SK-N-SH treated with all-trans-retinoic acid at 6 μM for 48 hours (cell line): Measurements from ENCODE around the gene COL8A2.

Experiments
- ATAC-seq: fragments of 200-7000 bp; cut with Tn5 transposase; 3 replicates; pipeline ENCODE4 v1.9.1; 2020; ENCODE audit warnings: mild to moderate bottlenecking, moderate library complexity
- ARNTL ChIP-seq: fragments of 450-650 bp; formaldehyde crosslinking; IDR thresholded peaks from 2 replicates; pipeline ENCODE4 v1.5.0; 2020; ENCODE audit warnings: low read depth, mild to moderate bottlenecking, moderate library complexity, borderline replicate concordance
- BACH2 ChIP-seq: fragments of 250-450 bp; sonication (Bioruptor Pico); IDR thresholded peaks from 2 replicates; pipeline ENCODE4 v1.9.0; 2021; ENCODE audit warnings: mild to moderate bottlenecking, borderline replicate concordance
- CSDC2 ChIP-seq: fragments of 250-450 bp; sonication (Bioruptor Pico); IDR thresholded peaks from 2 replicates; pipeline ENCODE4 v1.5.0; 2020; ENCODE audit warnings: mild to moderate bottlenecking, moderate library complexity
- ESRRG ChIP-seq: fragments of 250-450 bp; sonication (Bioruptor Pico); IDR thresholded peaks from 2 replicates; pipeline ENCODE4 v1.6.1; 2021; ENCODE audit warnings: mild to moderate bottlenecking
- GLIS3 ChIP-seq: fragments of 250-450 bp; sonication (Bioruptor Pico); IDR thresholded peaks from 2 replicates; pipeline ENCODE4 v1.5.0; 2020; ENCODE audit warnings: mild to moderate bottlenecking, moderate library complexity
- ISL1 ChIP-seq: fragments of 250-450 bp; sonication (Bioruptor Pico); IDR thresholded peaks from 2 replicates; pipeline ENCODE4 v2.1.2; 2022; ENCODE audit warnings: mild to moderate bottlenecking, moderate library complexity
- OSR1 ChIP-seq: fragments of 250-450 bp; sonication (Bioruptor Pico); IDR thresholded peaks from 2 replicates; pipeline ENCODE4 v1.8.0; 2022; ENCODE audit warnings: moderate library complexity, mild to moderate bottlenecking, inconsistent platforms
- POU6F1 ChIP-seq: fragments of 250-450 bp; sonication (Bioruptor Pico); IDR thresholded peaks from 2 replicates; pipeline ENCODE4 v1.8.0; 2021; ENCODE audit warnings: low read depth, mild to moderate bottlenecking, moderate library complexity, borderline replicate concordance
- PPARA ChIP-seq: fragments of 250-450 bp; sonication (Bioruptor Pico); IDR thresholded peaks from 2 replicates; pipeline ENCODE4 v1.5.0; 2020; ENCODE audit warnings: mild to moderate bottlenecking, borderline replicate concordance
- TCF4 ChIP-seq: fragments of 250-450 bp; sonication (Bioruptor Pico); IDR thresholded peaks from 2 replicates; pipeline ENCODE4 v1.8.0; 2021; ENCODE audit warnings: mild to moderate bottlenecking, moderate library complexity, borderline replicate concordance
- TOX ChIP-seq: fragments of 250-450 bp; sonication (Bioruptor Pico); IDR thresholded peaks from 2 replicates; pipeline ENCODE4 v1.8.0; 2021; ENCODE audit warnings: mild to moderate bottlenecking, moderate library complexity, borderline replicate concordance
- ZC3H10 ChIP-seq: fragments of 250-450 bp; sonication (Bioruptor Pico); IDR thresholded peaks from 2 replicates; pipeline ENCODE4 v1.5.1; 2021; ENCODE audit warnings: mild to moderate bottlenecking, moderate library complexity
- ZFP3 ChIP-seq: fragments of 250-450 bp; sonication (Bioruptor Pico); IDR thresholded peaks from 2 replicates; pipeline ENCODE4 v1.5.0; 2020; ENCODE audit warnings: mild to moderate bottlenecking, moderate library complexity
- ZFP30 ChIP-seq: fragments of 450-650 bp; formaldehyde crosslinking; IDR thresholded peaks from 2 replicates; pipeline ENCODE4 v1.5.0; 2022; ENCODE audit warnings: mild to moderate bottlenecking, moderate library complexity
- ZNF565 ChIP-seq: fragments of 450-650 bp; formaldehyde crosslinking; conservative IDR thresholded peaks from 2 replicates; pipeline ENCODE4 v1.5.0; 2020; ENCODE audit warnings: low read depth, mild to moderate bottlenecking, moderate library complexity
- ZNF70 ChIP-seq: fragments of 450-650 bp; formaldehyde crosslinking; IDR thresholded peaks from 2 replicates; pipeline ENCODE4 v1.5.0; 2020; ENCODE audit warnings: mild to moderate bottlenecking, moderate library complexity
- ZNF8 ChIP-seq: fragments of 450-650 bp; formaldehyde crosslinking; IDR thresholded peaks from 2 replicates; pipeline ENCODE4 v1.5.0; 2020; ENCODE audit warnings: mild to moderate bottlenecking, moderate library complexity
- TF ChIP-seq, protein P1 (sequence below): fragments of 250-450 bp; sonication (Bioruptor Pico); IDR thresholded peaks from 2 replicates; pipeline ENCODE4 v1.5.1; 2020; ENCODE audit warnings: low read depth, mild to moderate bottlenecking, moderate library complexity
- TF ChIP-seq, protein P2 (sequence below): fragments of 250-450 bp; sonication (Bioruptor Pico); IDR thresholded peaks from 2 replicates; pipeline ENCODE4 v1.5.0; 2020; ENCODE audit warnings: mild to moderate bottlenecking, moderate library complexity
- TF ChIP-seq, protein P3 (sequence below): fragments of 250-450 bp; sonication (Bioruptor Pico); IDR thresholded peaks from 2 replicates; pipeline ENCODE4 v1.8.0; 2020; ENCODE audit warnings: mild to moderate bottlenecking, moderate library complexity, borderline replicate concordance

COL8A2 gene

GRCh38 chr1:36080801-36081200 is 44.2 kb downstream of the COL8A2 start:
- no peak for ATAC-seq
- TF ChIP-seq PPARA (CRISPR knock-in tag) (no peak), ZFP30 (CRISPR knock-in tag) (no peak), ZNF565 (CRISPR knock-in tag) (no peak), ESRRG (no peak), TCF4 (CRISPR knock-in tag) (no peak), ZNF70 (CRISPR knock-in tag) (no peak), BACH2 (CRISPR knock-in tag) (no peak), OSR1 (CRISPR knock-in tag) (no peak), ZNF8 (CRISPR knock-in tag) (no peak), ZFP3 (CRISPR knock-in tag) (no peak), ARNTL (CRISPR knock-in tag) (no peak), GLIS3 (CRISPR knock-in tag) (no peak), CSDC2 (CRISPR knock-in tag) (no peak)
- TF ChIP-seq, protein P1, sequence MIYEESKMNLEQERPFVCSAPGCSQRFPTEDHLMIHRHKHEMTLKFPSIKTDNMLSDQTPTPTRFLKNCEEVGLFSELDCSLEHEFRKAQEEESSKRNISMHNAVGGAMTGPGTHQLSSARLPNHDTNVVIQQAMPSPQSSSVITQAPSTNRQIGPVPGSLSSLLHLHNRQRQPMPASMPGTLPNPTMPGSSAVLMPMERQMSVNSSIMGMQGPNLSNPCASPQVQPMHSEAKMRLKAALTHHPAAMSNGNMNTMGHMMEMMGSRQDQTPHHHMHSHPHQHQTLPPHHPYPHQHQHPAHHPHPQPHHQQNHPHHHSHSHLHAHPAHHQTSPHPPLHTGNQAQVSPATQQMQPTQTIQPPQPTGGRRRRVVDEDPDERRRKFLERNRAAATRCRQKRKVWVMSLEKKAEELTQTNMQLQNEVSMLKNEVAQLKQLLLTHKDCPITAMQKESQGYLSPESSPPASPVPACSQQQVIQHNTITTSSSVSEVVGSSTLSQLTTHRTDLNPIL (CRISPR knock-in tag): no peak
- TF ChIP-seq, protein P2, sequence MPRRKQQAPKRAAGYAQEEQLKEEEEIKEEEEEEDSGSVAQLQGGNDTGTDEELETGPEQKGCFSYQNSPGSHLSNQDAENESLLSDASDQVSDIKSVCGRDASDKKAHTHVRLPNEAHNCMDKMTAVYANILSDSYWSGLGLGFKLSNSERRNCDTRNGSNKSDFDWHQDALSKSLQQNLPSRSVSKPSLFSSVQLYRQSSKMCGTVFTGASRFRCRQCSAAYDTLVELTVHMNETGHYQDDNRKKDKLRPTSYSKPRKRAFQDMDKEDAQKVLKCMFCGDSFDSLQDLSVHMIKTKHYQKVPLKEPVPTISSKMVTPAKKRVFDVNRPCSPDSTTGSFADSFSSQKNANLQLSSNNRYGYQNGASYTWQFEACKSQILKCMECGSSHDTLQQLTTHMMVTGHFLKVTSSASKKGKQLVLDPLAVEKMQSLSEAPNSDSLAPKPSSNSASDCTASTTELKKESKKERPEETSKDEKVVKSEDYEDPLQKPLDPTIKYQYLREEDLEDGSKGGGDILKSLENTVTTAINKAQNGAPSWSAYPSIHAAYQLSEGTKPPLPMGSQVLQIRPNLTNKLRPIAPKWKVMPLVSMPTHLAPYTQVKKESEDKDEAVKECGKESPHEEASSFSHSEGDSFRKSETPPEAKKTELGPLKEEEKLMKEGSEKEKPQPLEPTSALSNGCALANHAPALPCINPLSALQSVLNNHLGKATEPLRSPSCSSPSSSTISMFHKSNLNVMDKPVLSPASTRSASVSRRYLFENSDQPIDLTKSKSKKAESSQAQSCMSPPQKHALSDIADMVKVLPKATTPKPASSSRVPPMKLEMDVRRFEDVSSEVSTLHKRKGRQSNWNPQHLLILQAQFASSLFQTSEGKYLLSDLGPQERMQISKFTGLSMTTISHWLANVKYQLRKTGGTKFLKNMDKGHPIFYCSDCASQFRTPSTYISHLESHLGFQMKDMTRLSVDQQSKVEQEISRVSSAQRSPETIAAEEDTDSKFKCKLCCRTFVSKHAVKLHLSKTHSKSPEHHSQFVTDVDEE (CRISPR knock-in tag): no peak

DNA sequence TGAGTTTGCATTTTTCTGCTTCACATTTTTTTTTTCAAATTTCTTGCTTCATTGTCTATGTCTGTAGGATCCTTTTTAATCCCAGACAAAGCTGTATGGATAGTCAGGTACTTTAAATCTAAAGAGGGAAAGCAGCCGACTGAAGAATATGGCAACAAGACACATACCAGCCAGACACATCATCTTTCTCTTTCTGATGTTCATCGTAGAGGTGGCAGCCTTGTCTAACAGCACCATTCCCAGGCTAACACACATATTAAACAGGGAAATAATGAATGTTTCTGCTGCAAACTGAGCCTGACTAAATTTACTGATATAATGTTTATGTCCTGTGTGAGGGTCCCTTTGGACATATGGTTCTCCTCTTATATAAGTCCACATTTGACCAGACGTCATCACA is 44.8 kb downstream of the COL8A2 start:
- ATAC-seq: no peak
- TF ChIP-seq, protein P3, sequence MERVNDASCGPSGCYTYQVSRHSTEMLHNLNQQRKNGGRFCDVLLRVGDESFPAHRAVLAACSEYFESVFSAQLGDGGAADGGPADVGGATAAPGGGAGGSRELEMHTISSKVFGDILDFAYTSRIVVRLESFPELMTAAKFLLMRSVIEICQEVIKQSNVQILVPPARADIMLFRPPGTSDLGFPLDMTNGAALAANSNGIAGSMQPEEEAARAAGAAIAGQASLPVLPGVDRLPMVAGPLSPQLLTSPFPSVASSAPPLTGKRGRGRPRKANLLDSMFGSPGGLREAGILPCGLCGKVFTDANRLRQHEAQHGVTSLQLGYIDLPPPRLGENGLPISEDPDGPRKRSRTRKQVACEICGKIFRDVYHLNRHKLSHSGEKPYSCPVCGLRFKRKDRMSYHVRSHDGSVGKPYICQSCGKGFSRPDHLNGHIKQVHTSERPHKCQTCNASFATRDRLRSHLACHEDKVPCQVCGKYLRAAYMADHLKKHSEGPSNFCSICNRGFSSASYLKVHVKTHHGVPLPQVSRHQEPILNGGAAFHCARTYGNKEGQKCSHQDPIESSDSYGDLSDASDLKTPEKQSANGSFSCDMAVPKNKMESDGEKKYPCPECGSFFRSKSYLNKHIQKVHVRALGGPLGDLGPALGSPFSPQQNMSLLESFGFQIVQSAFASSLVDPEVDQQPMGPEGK: no peak
- TF ChIP-seq ESRRG (no peak), ZC3H10 (CRISPR knock-in tag) (no peak), OSR1 (CRISPR knock-in tag) (no peak), TCF4 (CRISPR knock-in tag) (no peak), ZNF8 (CRISPR knock-in tag) (no peak), TOX (CRISPR knock-in tag) (no peak), ZFP30 (CRISPR knock-in tag) (no peak)

DNA sequence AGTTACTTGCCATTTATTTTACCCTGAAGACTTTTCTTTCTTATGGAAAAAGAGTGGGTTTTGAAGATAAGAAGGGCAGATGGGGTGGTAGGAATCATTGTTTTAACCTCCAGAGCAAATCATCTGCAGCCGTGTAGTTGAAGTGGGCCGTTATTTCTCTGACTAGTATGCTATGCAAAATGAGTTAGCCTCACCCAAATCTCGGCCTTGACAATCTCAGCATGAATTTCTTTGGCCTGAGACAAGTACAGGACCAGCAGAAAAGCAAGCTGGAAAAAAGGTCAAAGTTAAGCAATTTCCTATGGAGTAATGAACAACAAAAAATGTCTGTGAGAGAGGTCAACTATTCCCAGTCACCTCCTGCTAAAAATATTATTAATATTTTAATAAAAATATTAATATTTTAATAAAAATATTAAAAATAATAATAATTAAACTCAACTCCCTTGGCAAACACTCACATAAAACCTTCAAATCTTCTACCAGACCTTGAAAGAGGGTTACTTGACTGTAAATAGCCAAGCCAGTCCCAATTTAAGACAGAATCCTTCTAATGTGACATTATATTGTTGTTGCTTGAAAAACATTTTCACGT is 47.9 kb downstream of the COL8A2 start:
- TF ChIP-seq ESRRG: no peak
- no peak for TF ChIP-seq POU6F1
- no peak for TF ChIP-seq ZNF8 (CRISPR knock-in tag)
- no peak for TF ChIP-seq ZFP30 (CRISPR knock-in tag)
- TF ChIP-seq ARNTL (CRISPR knock-in tag): no peak
- TF ChIP-seq, protein P2 (CRISPR knock-in tag): no peak
- TF ChIP-seq ZNF70 (CRISPR knock-in tag): no peak
- TF ChIP-seq BACH2 (CRISPR knock-in tag): no peak
- TF ChIP-seq, protein P1 (CRISPR knock-in tag): no peak
- no peak for TF ChIP-seq OSR1 (CRISPR knock-in tag)
- TF ChIP-seq ISL1 (CRISPR knock-in tag): no peak
- no peak for TF ChIP-seq GLIS3 (CRISPR knock-in tag)
- TF ChIP-seq, protein P3: no peak
- ATAC-seq: no peak
